Retinal pigment epithelial cell (primary cell): ENCODE results near the gene ERC2.

Experiments used
- DNase-seq: peaks from one replicate; pipeline ENCODE4 v3.0.0-alpha.2; 2010; ENCODE audit warnings: low read depth
- H3K4me3 ChIP-seq: 2 replicates; pipeline ENCODE4 v1.5.1; 2011; ENCODE audit warnings: mild to moderate bottlenecking, low read length, control low read depth, moderate library complexity
- TF ChIP-seq, protein P1 (sequence below): conservative IDR thresholded peaks from 2 replicates; pipeline ENCODE4 v1.5.1; 2011; ENCODE audit warnings: low read depth, low read length, control low read depth, inconsistent platforms

The ERC2 gene

DNA sequence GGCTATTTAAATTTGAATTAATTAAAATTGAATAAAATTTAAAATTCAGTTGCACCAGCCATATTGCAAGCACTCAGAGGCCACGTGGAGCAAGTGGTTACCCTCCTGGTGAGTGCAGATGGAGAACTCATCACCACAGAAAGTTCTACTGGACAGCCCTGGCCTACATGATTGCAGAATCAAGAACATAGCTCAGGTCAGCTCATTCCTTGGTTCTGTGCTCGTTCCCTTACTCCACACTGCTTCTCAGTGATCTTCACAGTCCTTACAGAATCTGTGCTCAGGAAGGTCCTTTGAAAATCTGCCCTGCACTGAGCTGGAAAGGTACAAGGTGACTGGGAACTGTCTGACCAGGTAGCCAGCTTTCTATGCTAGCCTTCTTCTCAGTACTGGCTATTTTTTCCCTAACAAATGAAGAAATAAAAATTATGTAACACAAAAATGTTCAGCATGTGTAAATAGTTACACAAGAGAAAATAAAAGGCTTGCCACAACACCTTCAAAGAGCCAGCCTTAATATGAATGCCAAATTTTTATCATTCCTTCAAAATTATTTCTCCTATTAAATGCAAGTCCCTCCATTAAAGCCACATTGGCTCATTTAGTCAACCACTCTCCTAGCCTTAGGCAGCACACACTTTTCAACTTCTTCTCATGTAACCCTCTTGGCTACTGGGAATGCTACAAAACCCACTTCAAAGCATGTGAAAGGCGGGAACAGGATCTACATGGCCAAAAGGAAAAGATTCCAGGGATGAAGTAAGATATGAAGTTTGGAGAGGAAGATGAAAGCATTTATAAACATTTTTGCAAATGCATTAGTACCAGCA is 654.8 kb downstream of the ERC2 start:
- no peak for DNase-seq
- TF ChIP-seq, protein P1, sequence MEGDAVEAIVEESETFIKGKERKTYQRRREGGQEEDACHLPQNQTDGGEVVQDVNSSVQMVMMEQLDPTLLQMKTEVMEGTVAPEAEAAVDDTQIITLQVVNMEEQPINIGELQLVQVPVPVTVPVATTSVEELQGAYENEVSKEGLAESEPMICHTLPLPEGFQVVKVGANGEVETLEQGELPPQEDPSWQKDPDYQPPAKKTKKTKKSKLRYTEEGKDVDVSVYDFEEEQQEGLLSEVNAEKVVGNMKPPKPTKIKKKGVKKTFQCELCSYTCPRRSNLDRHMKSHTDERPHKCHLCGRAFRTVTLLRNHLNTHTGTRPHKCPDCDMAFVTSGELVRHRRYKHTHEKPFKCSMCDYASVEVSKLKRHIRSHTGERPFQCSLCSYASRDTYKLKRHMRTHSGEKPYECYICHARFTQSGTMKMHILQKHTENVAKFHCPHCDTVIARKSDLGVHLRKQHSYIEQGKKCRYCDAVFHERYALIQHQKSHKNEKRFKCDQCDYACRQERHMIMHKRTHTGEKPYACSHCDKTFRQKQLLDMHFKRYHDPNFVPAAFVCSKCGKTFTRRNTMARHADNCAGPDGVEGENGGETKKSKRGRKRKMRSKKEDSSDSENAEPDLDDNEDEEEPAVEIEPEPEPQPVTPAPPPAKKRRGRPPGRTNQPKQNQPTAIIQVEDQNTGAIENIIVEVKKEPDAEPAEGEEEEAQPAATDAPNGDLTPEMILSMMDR: no peak
- no peak overlapping the region for H3K4me3 ChIP-seq

DNA sequence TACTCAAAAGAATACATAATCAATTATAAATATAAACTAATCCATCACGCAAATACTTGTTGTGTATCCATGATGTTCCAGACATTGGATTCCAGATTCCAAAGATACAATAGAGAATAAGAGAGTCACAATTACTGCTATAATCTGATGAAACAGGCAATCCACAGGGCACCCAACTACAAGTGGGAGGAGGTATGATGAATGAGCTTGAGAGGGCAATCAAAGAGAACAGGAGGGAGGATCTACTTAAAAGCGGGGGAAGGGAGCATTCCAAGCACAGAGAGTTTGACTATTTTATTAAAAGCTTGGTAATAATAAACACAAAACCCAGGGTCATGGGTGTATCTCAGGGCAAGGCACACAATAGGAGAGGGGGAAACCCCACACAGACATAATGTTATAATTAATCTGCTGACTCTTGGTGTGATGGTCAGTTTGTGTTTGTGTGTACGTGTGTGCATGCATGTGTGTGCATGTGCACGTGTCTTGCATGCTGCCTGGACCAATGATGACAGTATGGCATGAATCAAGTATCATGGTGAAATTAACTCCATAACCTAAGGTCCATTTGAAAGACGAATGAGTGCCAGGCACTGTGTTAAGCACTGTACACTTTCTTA is 655.8 kb downstream of the ERC2 start:
- no peak overlapping the region for H3K4me3 ChIP-seq
- no peak for DNase-seq
- TF ChIP-seq, protein P1: no peak

DNA sequence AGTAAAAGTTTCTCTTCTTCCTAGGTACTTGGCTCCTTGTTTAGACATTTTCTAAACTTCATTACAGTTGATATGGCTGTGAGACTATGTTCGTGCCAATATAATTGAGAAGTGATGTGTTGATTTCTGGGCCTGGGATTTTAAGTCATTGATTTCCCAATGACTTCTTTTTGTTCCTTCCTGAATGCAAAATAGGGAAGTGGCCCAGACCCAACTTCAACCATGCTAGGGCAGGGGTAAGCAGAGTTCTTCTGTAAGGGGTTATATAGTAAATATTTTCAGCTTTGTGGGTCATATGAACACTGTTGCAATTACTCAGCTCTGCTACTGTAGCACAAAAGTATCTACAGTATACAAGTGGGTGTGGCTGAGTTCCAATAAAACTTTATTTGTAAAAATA is 661.1 kb downstream of the ERC2 start:
- DNase-seq: no peak
- TF ChIP-seq, protein P1: no peak
- no peak overlapping the region for H3K4me3 ChIP-seq

DNA sequence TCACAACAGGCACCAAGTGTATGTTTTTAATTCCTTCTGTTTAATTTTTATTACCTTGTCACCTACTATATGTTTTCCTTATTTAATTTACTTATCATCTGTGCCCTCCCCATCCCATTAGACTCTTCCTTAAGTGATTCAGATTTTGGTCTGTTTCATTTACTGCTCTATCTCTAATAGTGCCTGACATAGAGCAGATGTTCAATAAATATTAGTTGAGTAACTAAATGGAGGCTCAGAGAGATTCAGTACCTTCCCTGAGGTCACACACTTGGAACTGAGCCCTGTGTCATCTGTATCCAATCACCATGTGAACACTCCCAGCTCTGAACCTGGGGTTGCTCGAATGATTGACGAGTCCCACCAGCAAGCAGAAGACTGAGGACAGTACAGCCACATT is 663.1 kb downstream of the ERC2 start:
- DNase-seq: no peak
- no peak overlapping the region for H3K4me3 ChIP-seq
- TF ChIP-seq, protein P1: no peak

DNA sequence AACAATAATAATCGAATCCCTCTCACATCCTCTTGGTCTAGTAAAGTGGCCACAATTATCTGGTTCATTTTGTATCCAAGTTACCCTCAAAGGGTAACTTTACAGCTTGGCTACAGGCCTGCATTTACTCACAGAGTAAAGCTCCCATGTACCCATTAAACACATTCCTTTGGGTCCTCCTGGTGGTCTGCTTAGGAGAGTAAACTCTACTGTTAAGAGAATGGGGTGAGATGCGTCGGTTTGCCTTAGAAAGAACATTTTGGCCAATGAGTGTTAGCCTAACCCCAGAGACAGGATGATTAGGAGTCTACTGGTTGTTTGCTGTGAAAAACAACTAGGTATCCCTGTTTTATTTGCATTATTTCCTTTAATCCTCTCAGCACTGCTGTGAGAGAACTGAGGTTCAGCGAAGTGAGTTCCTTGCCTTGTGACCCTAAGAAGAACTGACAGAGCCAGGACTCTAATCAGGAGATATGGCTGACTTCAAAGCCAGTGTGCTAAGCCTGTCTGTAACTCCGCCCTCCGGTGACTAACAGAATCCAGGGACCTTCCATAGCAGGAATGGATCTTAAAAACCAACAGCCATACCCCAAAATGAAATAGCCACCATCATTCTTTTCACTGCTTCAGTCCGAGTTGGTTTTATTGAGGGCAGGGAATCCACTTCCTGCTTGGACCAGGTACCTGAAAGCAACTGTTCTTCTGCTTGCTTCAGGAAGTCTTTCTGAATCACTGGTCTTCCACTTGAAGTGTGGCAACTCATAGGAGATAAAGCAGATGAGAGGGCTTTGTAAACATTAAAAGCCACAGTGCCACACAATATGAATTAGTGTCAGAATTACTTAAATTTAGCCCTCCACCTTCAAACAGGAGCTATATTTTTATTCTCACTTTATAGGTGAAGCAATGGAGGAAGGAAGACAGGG is 663.8 kb downstream of the ERC2 start:
- TF ChIP-seq, protein P1: no peak
- no peak overlapping the region for H3K4me3 ChIP-seq
- DNase-seq: peak; percentile 49

DNA sequence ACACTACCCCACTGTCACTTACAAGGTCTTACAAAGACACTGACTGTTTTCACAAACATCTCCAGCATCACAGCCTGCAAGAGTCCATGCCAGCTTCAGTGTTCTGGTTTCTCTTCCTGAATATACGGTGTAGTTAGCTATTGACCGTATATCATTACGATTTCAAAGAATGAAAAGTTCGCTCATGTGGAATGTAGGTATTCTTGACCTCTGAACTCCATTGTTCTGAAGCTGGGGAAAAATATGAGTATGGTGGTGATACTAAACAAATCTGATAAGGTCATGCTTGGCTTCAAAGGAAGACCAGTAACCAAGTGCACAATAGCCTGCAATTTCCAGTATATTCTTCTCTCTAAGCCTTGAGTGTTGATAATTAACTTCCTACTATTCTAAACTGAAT is 665.5 kb downstream of the ERC2 start:
- no peak for DNase-seq
- TF ChIP-seq, protein P1: no peak
- H3K4me3 ChIP-seq: no peak overlapping the region
